Measurements from ENCODE around the gene TTN.
A peak's percentile ranks its signal among the peaks of the same experiment; 100 is the strongest.

- peak; percentile 20 to 35 (median 28) for TF ChIP-seq CTCF (IDR thresholded peaks at IDR 0.05)
- TF ChIP-seq POLR2A (IDR thresholded peaks at IDR 0.05): peak; percentile 78
These were observed 328.6 kb downstream of the TTN start, which contains the start of gene FKBP7 for GRCh38 chr2:178478439-178479274.

Data from uterus (tissue), 2 donors.